ENCODE data around the gene MGAT4B.

- TF ChIP-seq EP300 (IDR thresholded peaks at IDR 0.05) (no peak), MAX (IDR thresholded peaks at IDR 0.05) (no peak), RCOR1 (IDR thresholded peaks at IDR 0.05; ENCODE audit: low read depth, low read length) (no peak), CTCF (IDR thresholded peaks at IDR 0.05) (no peak), SMC3 (IDR thresholded peaks at IDR 0.05) (no peak), REST (IDR thresholded peaks at IDR 0.05) (no peak), ZFP36 (IDR thresholded peaks at IDR 0.05; ENCODE audit: borderline replicate concordance, partially characterized antibody) (no peak), MYC (IDR thresholded peaks at IDR 0.05; ENCODE audit: borderline replicate concordance, low read length) (no peak), POLR2A (IDR thresholded peaks at IDR 0.05; ENCODE audit: low read length) (no peak), PHF8 (IDR thresholded peaks at IDR 0.05; ENCODE audit: borderline replicate concordance, low read depth) (no peak)
Measured at GRCh38 chr5:179777909-179778308, 28.8 kb downstream of the MGAT4B start.
